DOHH2 (cell line): ENCODE data around the gene RIMS3.

Source experiments
- EZH2phosphoT487 ChIP-seq: fragments of 200-600 bp; sonication (generic); IDR thresholded peaks from 2 replicates; pipeline ENCODE4 v1.6.1; 2017; ENCODE audit warnings: borderline replicate concordance, mild to moderate bottlenecking, antibody characterized with exemption, low read length, moderate library complexity, mixed read lengths
- TF ChIP-seq, protein P1 (sequence below): fragments of 200-600 bp; sonication (generic); IDR thresholded peaks from one replicate; pipeline ENCODE4 v1.5.1; 2014; ENCODE audit warnings: antibody characterized with exemption, mild to moderate bottlenecking, low read depth, low read length; ENCODE audit not compliant: poor library complexity, severe bottlenecking

DNA sequence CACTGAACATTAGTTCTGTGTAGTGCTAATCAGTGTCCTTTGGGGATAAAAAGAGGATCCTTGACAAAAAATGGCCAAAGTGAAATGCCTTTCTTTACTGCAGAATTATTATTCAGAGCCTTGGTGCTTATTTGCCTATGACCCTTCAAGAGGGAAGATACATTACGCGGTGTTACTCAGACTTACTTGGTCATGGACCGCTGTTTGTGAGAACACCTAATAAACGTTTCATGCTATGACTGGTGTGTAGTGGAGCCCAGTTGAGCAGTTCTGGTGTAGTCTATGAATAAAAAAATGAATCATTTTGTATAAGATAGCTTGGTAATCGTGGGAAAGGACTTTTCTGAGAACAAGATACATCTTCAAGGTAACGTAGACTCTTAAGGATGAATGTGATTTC, 34.3 kb upstream of the RIMS3 start:
- TF ChIP-seq, protein P1, sequence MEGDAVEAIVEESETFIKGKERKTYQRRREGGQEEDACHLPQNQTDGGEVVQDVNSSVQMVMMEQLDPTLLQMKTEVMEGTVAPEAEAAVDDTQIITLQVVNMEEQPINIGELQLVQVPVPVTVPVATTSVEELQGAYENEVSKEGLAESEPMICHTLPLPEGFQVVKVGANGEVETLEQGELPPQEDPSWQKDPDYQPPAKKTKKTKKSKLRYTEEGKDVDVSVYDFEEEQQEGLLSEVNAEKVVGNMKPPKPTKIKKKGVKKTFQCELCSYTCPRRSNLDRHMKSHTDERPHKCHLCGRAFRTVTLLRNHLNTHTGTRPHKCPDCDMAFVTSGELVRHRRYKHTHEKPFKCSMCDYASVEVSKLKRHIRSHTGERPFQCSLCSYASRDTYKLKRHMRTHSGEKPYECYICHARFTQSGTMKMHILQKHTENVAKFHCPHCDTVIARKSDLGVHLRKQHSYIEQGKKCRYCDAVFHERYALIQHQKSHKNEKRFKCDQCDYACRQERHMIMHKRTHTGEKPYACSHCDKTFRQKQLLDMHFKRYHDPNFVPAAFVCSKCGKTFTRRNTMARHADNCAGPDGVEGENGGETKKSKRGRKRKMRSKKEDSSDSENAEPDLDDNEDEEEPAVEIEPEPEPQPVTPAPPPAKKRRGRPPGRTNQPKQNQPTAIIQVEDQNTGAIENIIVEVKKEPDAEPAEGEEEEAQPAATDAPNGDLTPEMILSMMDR: no peak
- no peak for TF ChIP-seq EZH2phosphoT487
